NCI-H82 treated with DMSO at 0.1 percent for 48 hours (cell line): ENCODE results near the gene TPX2.
"Not testable (repeated sequence)": the region's sequence is repeated elsewhere in the genome, so short reads cannot be mapped to it uniquely, and the experiment has no call there.

ENCODE experiments used
- DNase-seq: peaks from one replicate; lab custom pipeline; 2025; ENCODE audit not compliant: unreplicated experiment; lab: John Stamatoyannopoulos, UW

Gene TPX2

GRCh38 chr20:31811198-31811597 lies 72.1 kb downstream of the TPX2 start:
- no peak for DNase-seq

GRCh38 chr20:31811796-31812728 lies 73.0 kb downstream of the TPX2 start:
- no peak for DNase-seq

- DNase-seq = no peak
Measured at GRCh38 chr20:31813611-31814010, 74.5 kb downstream of the TPX2 start.

GRCh38 chr20:31814142-31814541 lies 75.1 kb downstream of the TPX2 start:
- not testable (repeated sequence) for DNase-seq

GRCh38 chr20:31815408-31816188 lies 76.5 kb downstream of the TPX2 start:
- no peak for DNase-seq

GRCh38 chr20:31816221-31816620 lies 77.1 kb downstream of the TPX2 start:
- DNase-seq = no peak

- no peak for DNase-seq
Measured at GRCh38 chr20:31817461-31817860, 78.4 kb downstream of the TPX2 start.

GRCh38 chr20:31818376-31818908 lies 79.4 kb downstream of the TPX2 start:
- no peak for DNase-seq

GRCh38 chr20:31819083-31819784 lies 80.1 kb downstream of the TPX2 start, which contains the start of gene MYLK2:
TSS of gene MYLK2 (plus strand) at chr20:31819356. CDS start at chr20:31819581, 225 bp downstream.
- peak; percentile 22 for DNase-seq

GRCh38 chr20:31820228-31820627 lies 81.1 kb downstream of the TPX2 start:
- no peak for DNase-seq

GRCh38 chr20:31821427-31821826 lies 82.3 kb downstream of the TPX2 start:
- DNase-seq = no peak

GRCh38 chr20:31822421-31823330 lies 83.6 kb downstream of the TPX2 start:
- peak; percentile 13 for DNase-seq

GRCh38 chr20:31823360-31824124 lies 84.5 kb downstream of the TPX2 start:
- DNase-seq = no peak

GRCh38 chr20:31824125-31824485 lies 85.0 kb downstream of the TPX2 start:
- DNase-seq = no peak

GRCh38 chr20:31824554-31825313 lies 85.6 kb downstream of the TPX2 start:
- DNase-seq = no peak

GRCh38 chr20:31826074-31826473 lies 87.0 kb downstream of the TPX2 start:
- no peak for DNase-seq

GRCh38 chr20:31827059-31827458 lies 88.0 kb downstream of the TPX2 start:
- DNase-seq = no peak

- not testable (repeated sequence) for DNase-seq
Measured at GRCh38 chr20:31828016-31828415, 88.9 kb downstream of the TPX2 start.

GRCh38 chr20:31829731-31830130 lies 90.6 kb downstream of the TPX2 start:
- DNase-seq = no peak
